Astrocyte of the spinal cord (primary cell): ENCODE results near the gene KMO.

Experiments
- DNase-seq: peaks from one replicate; pipeline ENCODE4 v3.0.0; 2011; ENCODE audit warnings: low read depth, low spot score
- H3K4me3 ChIP-seq: 2 replicates; pipeline ENCODE4 v1.5.1; 2011; ENCODE audit warnings: low read depth, mild to moderate bottlenecking, low read length, moderate library complexity
- CTCF ChIP-seq: IDR thresholded peaks from 2 replicates; pipeline ENCODE4 v1.5.1; 2012; ENCODE audit warnings: low read depth, mild to moderate bottlenecking, low read length, inconsistent platforms
- in situ Hi-C: cut with HindIII; loops from 2 replicates; pipeline ENCODE4 v1.10.0; 2017; ENCODE audit warnings: low sequenced_read_pairs

Gene KMO

GRCh38 chr1:241560849-241561187 lies 28.6 kb downstream of the KMO start:
- no peak for DNase-seq
- H3K4me3 ChIP-seq, result no peak overlapping the region
- TF ChIP-seq CTCF, result no peak
- in situ Hi-C loops, result no loop called here

GRCh38 chr1:241569848-241570247 lies 37.7 kb downstream of the KMO start:
- no peak overlapping the region for H3K4me3 ChIP-seq
- in situ Hi-C loops, result no loop called here
- DNase-seq, result no peak
- TF ChIP-seq CTCF, result no peak

GRCh38 chr1:241574154-241574553 lies 42.0 kb downstream of the KMO start:
- in situ Hi-C loops, result no loop called here
- H3K4me3 ChIP-seq, result no peak overlapping the region
- no peak for DNase-seq
- no peak for TF ChIP-seq CTCF

- DNase-seq, result no peak
- in situ Hi-C loops, result no loop called here
- TF ChIP-seq CTCF, result no peak
- H3K4me3 ChIP-seq, result no peak overlapping the region
These were observed 47.3 kb downstream of the KMO start for GRCh38 chr1:241579434-241579833.

GRCh38 chr1:241582921-241583321 lies 50.7 kb downstream of the KMO start:
- in situ Hi-C loops, result no loop called here
- no peak for DNase-seq
- no peak for TF ChIP-seq CTCF
- no peak overlapping the region for H3K4me3 ChIP-seq

GRCh38 chr1:241586905-241587512 lies 54.8 kb downstream of the KMO start:
- DNase-seq, result no peak
- in situ Hi-C loops, result no loop called here
- TF ChIP-seq CTCF, result no peak

GRCh38 chr1:241589521-241589920 lies 57.3 kb downstream of the KMO start:
- no peak for DNase-seq
- H3K4me3 ChIP-seq, result no peak overlapping the region
- no peak for TF ChIP-seq CTCF
- in situ Hi-C loops, result no loop called here

More at GRCh38 chr1:241586905-241587512, 54.8 kb downstream of the KMO start:
- H3K4me3 ChIP-seq, result no peak overlapping the region
